Measurements from ENCODE around the gene DMD. TPM values are rescaled to one million over a fixed set of nuclear protein-coding genes. Genes with fewer than 3 reads are reported as not detected.

The DMD gene
- total and polyA plus RNA-seq, 2 of the 13 experiments (the other 11 are each of a cell fraction or from before 2014, with no cell fraction given) = 17.6 to 25.9 TPM

DNA sequence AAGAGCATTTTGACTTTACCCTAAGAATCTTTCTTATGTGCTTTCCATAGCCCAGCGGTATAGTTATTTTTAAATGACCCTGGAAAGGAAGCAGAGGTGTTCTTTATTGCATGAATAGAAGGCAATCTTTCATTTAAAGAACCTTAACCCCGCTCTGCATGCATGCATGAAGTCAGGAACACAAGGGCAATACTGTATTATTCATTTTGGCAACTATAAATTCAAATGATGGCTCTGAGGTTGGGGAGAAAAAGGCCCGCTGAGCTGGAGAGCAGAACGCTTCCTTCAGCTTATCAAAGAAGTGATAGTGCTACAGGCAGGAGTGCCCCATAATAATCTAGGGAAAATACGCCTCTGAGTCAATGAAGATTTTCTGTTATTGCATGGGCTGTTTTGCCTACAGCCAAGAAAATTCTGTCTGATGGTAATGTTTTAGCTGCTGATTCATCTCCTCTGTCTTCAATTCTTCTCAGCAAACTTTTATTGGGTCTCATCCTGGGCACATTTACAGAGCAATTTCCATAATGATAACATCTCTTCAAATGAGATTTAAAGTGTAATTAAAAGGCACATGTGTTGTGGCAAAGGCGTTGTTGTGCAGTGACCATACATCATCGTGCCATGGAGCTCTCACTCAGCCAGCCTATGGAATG, 1687.3 kb downstream of the DMD start:
- Histone ChIP-seq H3K27me3 (ENCODE audit: control insufficient read depth in 1 of 2, insufficient read depth in 2 of 2, low read length in 2 of 2) (no peaks in the 10 kb centered on the region), H3K79me2 (ENCODE audit: insufficient read depth, low read length) (no peaks in the 10 kb centered on the region), H2AFZ (ENCODE audit: low read length) (no peak overlapping the region), H3K4me1 (ENCODE audit: insufficient read depth, low read length) (no peaks in the 10 kb centered on the region), H3K4me3 (replicated peaks in 1 of 3; ENCODE audit: insufficient read depth in 1 of 3, low read depth in 2 of 3, low read length in 3 of 3) (no peak overlapping the region), H3K36me3 (replicated peaks in 1 of 2; ENCODE audit: control insufficient read depth in 1 of 2, insufficient read depth in 2 of 2, low read length in 2 of 2) (no peaks in the 10 kb centered on the region), H3K9me3 (ENCODE audit: low read length) (no peaks in the 10 kb centered on the region), H3K4me2 (ENCODE audit: low read depth, low read length) (no peak overlapping the region), H4K20me1 (ENCODE audit: insufficient read depth, low read length) (no peaks in the 10 kb centered on the region), H3K9ac (ENCODE audit: insufficient read depth, low read depth, low read length) (no peak overlapping the region), H3K27ac (ENCODE audit: extremely low read length, insufficient read depth, low read length) (no peak overlapping the region)
- ChIA-PET POLR2A (no interaction called here), CTCF (ENCODE audit: low intra/inter-chr PET ratio, low total read pairs) (no interaction called here)
- intact Hi-C loops (cut with micrococcal nuclease; ENCODE audit: unreplicated experiment) (no loop called here), in situ Hi-C loops (cut with HindIII; ENCODE audit: extremely low pct_ligation_motif_present, low pct_unique_long_range_greater_than_20kb) (no loop called here)
- 13% methylated on average over 7 of the region's 7 CpGs for WGBS (ENCODE audit: low lambda C conversion rate)
- BruUV-seq (replicated peaks) = no TSS peak
- FAIRE-seq (no peak), ATAC-seq (no peak), DNase-seq (ENCODE audit: low spot score) (no peak)
- no peak for TF ChIP-seq BHLHE40 (IDR thresholded peaks at IDR 0.05; ENCODE audit: low read length)
- TF ChIP-seq PRPF4 (IDR thresholded peaks at IDR 0.05; ENCODE audit: low read depth, low read length, poor library complexity, severe bottlenecking) = no peak
- TF ChIP-seq, protein P1, sequence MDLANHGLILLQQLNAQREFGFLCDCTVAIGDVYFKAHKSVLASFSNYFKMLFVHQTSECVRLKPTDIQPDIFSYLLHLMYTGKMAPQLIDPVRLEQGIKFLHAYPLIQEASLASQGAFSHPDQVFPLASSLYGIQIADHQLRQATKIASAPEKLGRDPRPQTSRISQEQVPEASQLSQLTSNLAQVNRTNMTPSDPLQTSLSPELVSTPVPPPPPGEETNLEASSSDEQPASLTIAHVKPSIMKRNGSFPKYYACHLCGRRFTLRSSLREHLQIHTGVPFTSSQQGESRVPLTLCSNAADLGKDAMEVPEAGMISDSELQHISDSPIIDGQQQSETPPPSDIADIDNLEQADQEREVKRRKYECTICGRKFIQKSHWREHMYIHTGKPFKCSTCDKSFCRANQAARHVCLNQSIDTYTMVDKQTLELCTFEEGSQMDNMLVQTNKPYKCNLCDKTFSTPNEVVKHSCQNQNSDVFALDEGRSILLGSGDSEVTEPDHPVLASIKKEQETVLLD (CRISPR knock-in tag; IDR thresholded peaks at IDR 0.05; ENCODE audit: low read depth) = no peak
- no peak for TF ChIP-seq NFIB (CRISPR knock-in tag; IDR thresholded peaks at IDR 0.05; ENCODE audit: borderline replicate concordance)
- TF ChIP-seq MBD4 (IDR thresholded peaks at IDR 0.05; ENCODE audit: borderline replicate concordance, low read length) = no peak
- no peak for TF ChIP-seq ZNF562 (CRISPR knock-in tag; IDR thresholded peaks at IDR 0.05; ENCODE audit: borderline replicate concordance)
- no peak for TF ChIP-seq GTF2F1 (IDR thresholded peaks at IDR 0.05; ENCODE audit: low read length)
- no peak for TF ChIP-seq ARNT (IDR thresholded peaks at IDR 0.05)
- TF ChIP-seq ZNF263 (CRISPR knock-in tag; IDR thresholded peaks at IDR 0.05) = no peak
- TF ChIP-seq, protein P2, sequence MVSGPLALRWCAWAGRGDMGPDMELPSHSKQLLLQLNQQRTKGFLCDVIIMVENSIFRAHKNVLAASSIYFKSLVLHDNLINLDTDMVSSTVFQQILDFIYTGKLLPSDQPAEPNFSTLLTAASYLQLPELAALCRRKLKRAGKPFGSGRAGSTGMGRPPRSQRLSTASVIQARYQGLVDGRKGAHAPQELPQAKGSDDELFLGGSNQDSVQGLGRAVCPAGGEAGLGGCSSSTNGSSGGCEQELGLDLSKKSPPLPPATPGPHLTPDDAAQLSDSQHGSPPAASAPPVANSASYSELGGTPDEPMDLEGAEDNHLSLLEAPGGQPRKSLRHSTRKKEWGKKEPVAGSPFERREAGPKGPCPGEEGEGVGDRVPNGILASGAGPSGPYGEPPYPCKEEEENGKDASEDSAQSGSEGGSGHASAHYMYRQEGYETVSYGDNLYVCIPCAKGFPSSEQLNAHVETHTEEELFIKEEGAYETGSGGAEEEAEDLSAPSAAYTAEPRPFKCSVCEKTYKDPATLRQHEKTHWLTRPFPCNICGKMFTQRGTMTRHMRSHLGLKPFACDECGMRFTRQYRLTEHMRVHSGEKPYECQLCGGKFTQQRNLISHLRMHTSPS (CRISPR knock-in tag; IDR thresholded peaks at IDR 0.05; ENCODE audit: low read depth) = no peak
- TF ChIP-seq, protein P3, sequence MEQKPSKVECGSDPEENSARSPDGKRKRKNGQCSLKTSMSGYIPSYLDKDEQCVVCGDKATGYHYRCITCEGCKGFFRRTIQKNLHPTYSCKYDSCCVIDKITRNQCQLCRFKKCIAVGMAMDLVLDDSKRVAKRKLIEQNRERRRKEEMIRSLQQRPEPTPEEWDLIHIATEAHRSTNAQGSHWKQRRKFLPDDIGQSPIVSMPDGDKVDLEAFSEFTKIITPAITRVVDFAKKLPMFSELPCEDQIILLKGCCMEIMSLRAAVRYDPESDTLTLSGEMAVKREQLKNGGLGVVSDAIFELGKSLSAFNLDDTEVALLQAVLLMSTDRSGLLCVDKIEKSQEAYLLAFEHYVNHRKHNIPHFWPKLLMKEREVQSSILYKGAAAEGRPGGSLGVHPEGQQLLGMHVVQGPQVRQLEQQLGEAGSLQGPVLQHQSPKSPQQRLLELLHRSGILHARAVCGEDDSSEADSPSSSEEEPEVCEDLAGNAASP (CRISPR knock-in tag; IDR thresholded peaks at IDR 0.05; ENCODE audit: borderline replicate concordance) = no peak
- TF ChIP-seq TBP (CRISPR knock-in tag; IDR thresholded peaks at IDR 0.05) = no peak
- TF ChIP-seq, protein P4, sequence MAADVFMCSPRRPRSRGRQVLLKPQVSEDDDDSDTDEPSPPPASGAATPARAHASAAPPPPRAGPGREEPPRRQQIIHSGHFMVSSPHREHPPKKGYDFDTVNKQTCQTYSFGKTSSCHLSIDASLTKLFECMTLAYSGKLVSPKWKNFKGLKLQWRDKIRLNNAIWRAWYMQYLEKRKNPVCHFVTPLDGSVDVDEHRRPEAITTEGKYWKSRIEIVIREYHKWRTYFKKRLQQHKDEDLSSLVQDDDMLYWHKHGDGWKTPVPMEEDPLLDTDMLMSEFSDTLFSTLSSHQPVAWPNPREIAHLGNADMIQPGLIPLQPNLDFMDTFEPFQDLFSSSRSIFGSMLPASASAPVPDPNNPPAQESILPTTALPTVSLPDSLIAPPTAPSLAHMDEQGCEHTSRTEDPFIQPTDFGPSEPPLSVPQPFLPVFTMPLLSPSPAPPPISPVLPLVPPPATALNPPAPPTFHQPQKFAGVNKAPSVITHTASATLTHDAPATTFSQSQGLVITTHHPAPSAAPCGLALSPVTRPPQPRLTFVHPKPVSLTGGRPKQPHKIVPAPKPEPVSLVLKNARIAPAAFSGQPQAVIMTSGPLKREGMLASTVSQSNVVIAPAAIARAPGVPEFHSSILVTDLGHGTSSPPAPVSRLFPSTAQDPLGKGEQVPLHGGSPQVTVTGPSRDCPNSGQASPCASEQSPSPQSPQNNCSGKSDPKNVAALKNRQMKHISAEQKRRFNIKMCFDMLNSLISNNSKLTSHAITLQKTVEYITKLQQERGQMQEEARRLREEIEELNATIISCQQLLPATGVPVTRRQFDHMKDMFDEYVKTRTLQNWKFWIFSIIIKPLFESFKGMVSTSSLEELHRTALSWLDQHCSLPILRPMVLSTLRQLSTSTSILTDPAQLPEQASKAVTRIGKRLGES (CRISPR knock-in tag; IDR thresholded peaks at IDR 0.05; ENCODE audit: borderline replicate concordance) = no peak
- TF ChIP-seq RXRB (CRISPR knock-in tag; IDR thresholded peaks at IDR 0.05; ENCODE audit: borderline replicate concordance) = no peak
- TF ChIP-seq NFRKB (IDR thresholded peaks at IDR 0.05) = no peak
- TF ChIP-seq ATRX (CRISPR knock-in tag; IDR thresholded peaks at IDR 0.05; ENCODE audit: borderline replicate concordance) = no peak
- TF ChIP-seq ZFY (CRISPR knock-in tag; IDR thresholded peaks at IDR 0.05) = no peak
- no peak for TF ChIP-seq YEATS4 (CRISPR knock-in tag; IDR thresholded peaks at IDR 0.05; ENCODE audit: borderline replicate concordance)

Measured in HepG2 (cell line).